Neural progenitor cell (in vitro differentiated cells): ENCODE measurements around the gene AP2S1.
"Not testable (repeated sequence)": the region's sequence is repeated elsewhere in the genome, so short reads cannot be mapped to it uniquely, and the experiment has no call there.

ENCODE experiments used
- CTCF ChIP-seq: fragments of 200-600 bp; sonication (generic); IDR thresholded peaks from 2 replicates; pipeline ENCODE4 v1.5.1; 2017; ENCODE audit warnings: antibody characterized with exemption, mild to moderate bottlenecking
- EZH2 ChIP-seq: fragments of 200-600 bp; sonication (generic); IDR thresholded peaks from 2 replicates; pipeline ENCODE4 v1.6.1; 2017; ENCODE audit warnings: antibody characterized with exemption, mild to moderate bottlenecking, moderate library complexity
- EZH2phosphoT487 ChIP-seq: fragments of 200-600 bp; sonication (generic); IDR thresholded peaks from 2 replicates; pipeline ENCODE4 v1.6.1; 2017; ENCODE audit warnings: antibody characterized with exemption

- TF ChIP-seq CTCF, EZH2phosphoT487, EZH2: not testable (repeated sequence)
These were observed 32.1 kb upstream of the AP2S1 start for GRCh38 chr19:46882751-46883150.
